Measurements from ENCODE around the gene YEATS4.

Gene YEATS4

GRCh38 chr12:69396041-69396440, 36.5 kb downstream of the YEATS4 start:
- DNase-seq (ENCODE audit: low spot score): no peak

DNA sequence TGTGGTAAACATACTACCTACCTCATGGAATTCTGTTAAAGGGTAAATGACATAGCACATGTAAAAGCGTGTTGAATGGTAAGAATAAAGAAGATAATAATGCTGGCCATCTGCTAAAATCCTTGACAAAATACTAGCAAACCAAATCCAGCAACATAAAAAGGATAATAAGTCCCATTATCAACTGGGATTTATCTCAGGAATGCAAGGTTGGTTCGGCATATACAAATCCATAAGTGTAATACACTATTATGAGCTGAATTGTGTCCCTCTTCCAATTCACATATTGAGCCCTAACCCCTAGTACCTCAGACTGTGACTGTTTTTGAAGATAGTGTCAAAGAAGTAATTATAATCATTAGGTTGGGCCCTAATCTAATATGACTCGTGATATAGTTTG, 37.4 kb downstream of the YEATS4 start:
- DNase-seq (ENCODE audit: low spot score): no peak
- TF ChIP-seq, protein P1, sequence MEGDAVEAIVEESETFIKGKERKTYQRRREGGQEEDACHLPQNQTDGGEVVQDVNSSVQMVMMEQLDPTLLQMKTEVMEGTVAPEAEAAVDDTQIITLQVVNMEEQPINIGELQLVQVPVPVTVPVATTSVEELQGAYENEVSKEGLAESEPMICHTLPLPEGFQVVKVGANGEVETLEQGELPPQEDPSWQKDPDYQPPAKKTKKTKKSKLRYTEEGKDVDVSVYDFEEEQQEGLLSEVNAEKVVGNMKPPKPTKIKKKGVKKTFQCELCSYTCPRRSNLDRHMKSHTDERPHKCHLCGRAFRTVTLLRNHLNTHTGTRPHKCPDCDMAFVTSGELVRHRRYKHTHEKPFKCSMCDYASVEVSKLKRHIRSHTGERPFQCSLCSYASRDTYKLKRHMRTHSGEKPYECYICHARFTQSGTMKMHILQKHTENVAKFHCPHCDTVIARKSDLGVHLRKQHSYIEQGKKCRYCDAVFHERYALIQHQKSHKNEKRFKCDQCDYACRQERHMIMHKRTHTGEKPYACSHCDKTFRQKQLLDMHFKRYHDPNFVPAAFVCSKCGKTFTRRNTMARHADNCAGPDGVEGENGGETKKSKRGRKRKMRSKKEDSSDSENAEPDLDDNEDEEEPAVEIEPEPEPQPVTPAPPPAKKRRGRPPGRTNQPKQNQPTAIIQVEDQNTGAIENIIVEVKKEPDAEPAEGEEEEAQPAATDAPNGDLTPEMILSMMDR (IDR thresholded peaks at IDR 0.05; ENCODE audit: extremely low read depth, missing control alignments): no peak

More at GRCh38 chr12:69396041-69396440, 36.5 kb downstream of the YEATS4 start:
- TF ChIP-seq, protein P1 (IDR thresholded peaks at IDR 0.05; ENCODE audit: extremely low read depth, missing control alignments): no peak

- DNase-seq (ENCODE audit: low spot score): no peak
- TF ChIP-seq, protein P1 (IDR thresholded peaks at IDR 0.05; ENCODE audit: extremely low read depth, missing control alignments): no peak
Measured at GRCh38 chr12:69397978-69398377, 38.4 kb downstream of the YEATS4 start.

DNA sequence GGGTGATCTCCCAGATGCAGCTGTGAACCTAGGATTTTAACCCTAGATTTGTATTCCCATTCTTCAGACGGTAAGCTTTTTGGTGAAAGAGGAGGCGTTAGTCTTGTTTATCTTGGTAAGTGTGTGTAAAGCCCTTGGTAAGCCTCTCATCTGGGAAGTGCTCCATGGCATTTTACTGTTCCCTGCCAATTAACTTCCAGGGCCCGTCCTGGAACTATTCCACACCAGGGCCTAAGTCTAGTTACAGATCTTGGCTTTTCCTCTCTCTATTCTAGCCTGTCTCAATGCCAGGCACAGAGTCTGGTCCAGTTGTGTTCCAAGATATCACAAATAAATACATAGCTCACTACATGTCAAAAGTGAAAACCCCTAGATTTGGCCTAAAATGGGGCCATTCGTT, 42.4 kb downstream of the YEATS4 start:
- TF ChIP-seq, protein P1 (IDR thresholded peaks at IDR 0.05; ENCODE audit: extremely low read depth, missing control alignments): no peak
- DNase-seq (ENCODE audit: low spot score): no peak

GRCh38 chr12:69404851-69405565, 45.5 kb downstream of the YEATS4 start:
- DNase-seq (ENCODE audit: low spot score): no peak
- TF ChIP-seq, protein P1 (IDR thresholded peaks at IDR 0.05; ENCODE audit: extremely low read depth, missing control alignments): no peak

- TF ChIP-seq, protein P1 (IDR thresholded peaks at IDR 0.05; ENCODE audit: extremely low read depth, missing control alignments): no peak
- no peak for DNase-seq (ENCODE audit: low spot score)
Measured at GRCh38 chr12:69405566-69405865, 46.0 kb downstream of the YEATS4 start.

DNA sequence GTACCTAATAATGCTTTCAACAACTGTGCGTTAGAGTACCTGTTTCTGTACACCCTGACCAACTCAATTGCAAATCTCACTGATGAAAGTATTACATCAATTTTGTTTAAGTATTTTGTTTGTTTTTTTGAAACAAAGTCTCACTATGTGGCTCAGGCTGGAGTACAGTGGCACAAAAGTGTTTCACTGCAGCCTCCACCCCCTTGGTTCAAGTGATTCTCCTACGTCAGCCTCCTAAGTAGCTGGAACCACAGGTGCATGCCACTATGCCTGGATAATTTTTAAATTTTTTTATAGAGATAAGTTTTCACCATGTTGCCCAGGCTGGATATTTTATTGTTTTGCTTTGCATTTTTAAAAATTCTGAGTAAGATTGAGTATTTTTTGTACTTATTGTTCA, 46.7 kb downstream of the YEATS4 start:
- no peak for DNase-seq (ENCODE audit: low spot score)
- TF ChIP-seq, protein P1 (IDR thresholded peaks at IDR 0.05; ENCODE audit: extremely low read depth, missing control alignments): no peak

All from GM20000 (cell line).